ENCODE measurements around the gene CLDN7.

GRCh38 chr17:7221278-7222092, 40.8 kb downstream of the CLDN7 start:
- no peak for TF ChIP-seq CTCF (IDR thresholded peaks at IDR 0.05; ENCODE audit: low read length)
- TF ChIP-seq EZH2 (IDR thresholded peaks at IDR 0.05; ENCODE audit: borderline replicate concordance, low read length) = no peak
